HepG2 (cell line): Measurements from ENCODE around the gene ADGRL3.

ENCODE experiments used
- KLF16 ChIP-seq, 2 experiments: sonication (generic) in 1 of 2; formaldehyde crosslinking in 1 of 2; IDR thresholded peaks; 2 replicates each; pipeline versions ENCODE4 v1.6.1 to v1.8.0; 2016 to 2023; ENCODE audit warnings: missing genetic modification reagents in 2 of 2, missing compliant biosample characterization in 1 of 2
- NR3C1 ChIP-seq: sonication (generic); formaldehyde crosslinking; IDR thresholded peaks from 2 replicates; pipeline ENCODE4 v1.4.0; 2020; ENCODE audit warnings: missing genetic modification reagents
- POLR2AphosphoS5 ChIP-seq: IDR thresholded peaks from 2 replicates; pipeline ENCODE4 v1.6.1; 2012; ENCODE audit warnings: low read depth, low read length
- RAD51 ChIP-seq: fragments of 450-650 bp; IDR thresholded peaks from 2 replicates; pipeline ENCODE4 v1.6.1; 2016; ENCODE audit warnings: borderline replicate concordance
- ZBTB7A ChIP-seq: sonication (generic); formaldehyde crosslinking; IDR thresholded peaks from 2 replicates; pipeline ENCODE4 v1.8.0; 2022; ENCODE audit warnings: mild to moderate bottlenecking, missing genetic modification reagents
- ZNF274 ChIP-seq: sonication (generic); formaldehyde crosslinking; IDR thresholded peaks from 2 replicates; pipeline ENCODE4 v1.5.1; 2020; ENCODE audit warnings: mild to moderate bottlenecking, missing genetic modification reagents
- ZNF589 ChIP-seq: sonication (generic); formaldehyde crosslinking; conservative IDR thresholded peaks from 2 replicates; pipeline ENCODE4 v1.8.0; 2022; ENCODE audit warnings: mild to moderate bottlenecking, moderate library complexity, missing genetic modification reagents
- ZNF780A ChIP-seq: sonication (generic); formaldehyde crosslinking; IDR thresholded peaks from 2 replicates; pipeline ENCODE4 v1.8.0; 2022; ENCODE audit warnings: mild to moderate bottlenecking, missing genetic modification reagents, moderate library complexity
- TF ChIP-seq, protein P1 (sequence below): sonication (generic); formaldehyde crosslinking; IDR thresholded peaks from 2 replicates; pipeline ENCODE4 v1.8.0; 2022; ENCODE audit warnings: low read depth, missing genetic modification reagents
- TF ChIP-seq, protein P2 (sequence below): sonication (generic); formaldehyde crosslinking; IDR thresholded peaks from 2 replicates; pipeline ENCODE4 v1.5.0; 2020; ENCODE audit warnings: mild to moderate bottlenecking, missing genetic modification reagents, moderate library complexity
- TF ChIP-seq, protein P3 (sequence below): sonication (generic); formaldehyde crosslinking; IDR thresholded peaks from 2 replicates; pipeline ENCODE4 v1.5.1; 2020; ENCODE audit warnings: missing genetic modification reagents, mild to moderate bottlenecking, borderline replicate concordance
- TF ChIP-seq, protein P4 (sequence below): sonication (generic); formaldehyde crosslinking; IDR thresholded peaks from 2 replicates; pipeline ENCODE4 v1.4.0; 2020; ENCODE audit warnings: missing genetic modification reagents
- TF ChIP-seq, protein P5 (sequence below): sonication (generic); formaldehyde crosslinking; IDR thresholded peaks from 2 replicates; pipeline ENCODE4 v1.4.0; 2020; ENCODE audit warnings: missing genetic modification reagents, borderline replicate concordance

DNA sequence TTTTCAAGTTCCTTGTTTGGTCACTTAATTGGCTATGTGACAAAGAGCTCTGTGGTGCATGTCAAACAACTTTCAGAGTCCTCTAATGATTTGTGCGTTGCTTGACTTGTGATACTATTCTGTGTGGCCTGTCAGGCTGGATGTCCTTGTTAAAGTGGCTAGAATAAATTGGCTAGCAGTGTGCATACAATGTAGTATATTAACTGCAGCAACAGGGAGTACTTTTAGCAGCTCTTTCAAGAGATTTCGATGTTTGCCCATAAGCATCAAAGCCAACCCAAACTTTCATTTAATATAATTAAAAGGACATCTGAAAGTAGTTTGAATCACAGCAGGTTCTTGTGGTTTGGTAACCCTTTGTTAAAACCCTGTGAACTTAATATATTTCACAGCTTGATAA is 718.9 kb downstream of the ADGRL3 start:
- TF ChIP-seq, protein P1, sequence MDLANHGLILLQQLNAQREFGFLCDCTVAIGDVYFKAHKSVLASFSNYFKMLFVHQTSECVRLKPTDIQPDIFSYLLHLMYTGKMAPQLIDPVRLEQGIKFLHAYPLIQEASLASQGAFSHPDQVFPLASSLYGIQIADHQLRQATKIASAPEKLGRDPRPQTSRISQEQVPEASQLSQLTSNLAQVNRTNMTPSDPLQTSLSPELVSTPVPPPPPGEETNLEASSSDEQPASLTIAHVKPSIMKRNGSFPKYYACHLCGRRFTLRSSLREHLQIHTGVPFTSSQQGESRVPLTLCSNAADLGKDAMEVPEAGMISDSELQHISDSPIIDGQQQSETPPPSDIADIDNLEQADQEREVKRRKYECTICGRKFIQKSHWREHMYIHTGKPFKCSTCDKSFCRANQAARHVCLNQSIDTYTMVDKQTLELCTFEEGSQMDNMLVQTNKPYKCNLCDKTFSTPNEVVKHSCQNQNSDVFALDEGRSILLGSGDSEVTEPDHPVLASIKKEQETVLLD (CRISPR knock-in tag): no peak
- TF ChIP-seq ZNF274 (CRISPR knock-in tag): no peak
- TF ChIP-seq, protein P2, sequence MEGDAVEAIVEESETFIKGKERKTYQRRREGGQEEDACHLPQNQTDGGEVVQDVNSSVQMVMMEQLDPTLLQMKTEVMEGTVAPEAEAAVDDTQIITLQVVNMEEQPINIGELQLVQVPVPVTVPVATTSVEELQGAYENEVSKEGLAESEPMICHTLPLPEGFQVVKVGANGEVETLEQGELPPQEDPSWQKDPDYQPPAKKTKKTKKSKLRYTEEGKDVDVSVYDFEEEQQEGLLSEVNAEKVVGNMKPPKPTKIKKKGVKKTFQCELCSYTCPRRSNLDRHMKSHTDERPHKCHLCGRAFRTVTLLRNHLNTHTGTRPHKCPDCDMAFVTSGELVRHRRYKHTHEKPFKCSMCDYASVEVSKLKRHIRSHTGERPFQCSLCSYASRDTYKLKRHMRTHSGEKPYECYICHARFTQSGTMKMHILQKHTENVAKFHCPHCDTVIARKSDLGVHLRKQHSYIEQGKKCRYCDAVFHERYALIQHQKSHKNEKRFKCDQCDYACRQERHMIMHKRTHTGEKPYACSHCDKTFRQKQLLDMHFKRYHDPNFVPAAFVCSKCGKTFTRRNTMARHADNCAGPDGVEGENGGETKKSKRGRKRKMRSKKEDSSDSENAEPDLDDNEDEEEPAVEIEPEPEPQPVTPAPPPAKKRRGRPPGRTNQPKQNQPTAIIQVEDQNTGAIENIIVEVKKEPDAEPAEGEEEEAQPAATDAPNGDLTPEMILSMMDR (CRISPR knock-in tag): no peak
- no peak for TF ChIP-seq ZBTB7A (CRISPR knock-in tag)
- TF ChIP-seq KLF16 (CRISPR knock-in tag; IDR thresholded peaks at IDR 0.05): no peak
- TF ChIP-seq ZNF780A (CRISPR knock-in tag): no peak
- TF ChIP-seq, protein P3, sequence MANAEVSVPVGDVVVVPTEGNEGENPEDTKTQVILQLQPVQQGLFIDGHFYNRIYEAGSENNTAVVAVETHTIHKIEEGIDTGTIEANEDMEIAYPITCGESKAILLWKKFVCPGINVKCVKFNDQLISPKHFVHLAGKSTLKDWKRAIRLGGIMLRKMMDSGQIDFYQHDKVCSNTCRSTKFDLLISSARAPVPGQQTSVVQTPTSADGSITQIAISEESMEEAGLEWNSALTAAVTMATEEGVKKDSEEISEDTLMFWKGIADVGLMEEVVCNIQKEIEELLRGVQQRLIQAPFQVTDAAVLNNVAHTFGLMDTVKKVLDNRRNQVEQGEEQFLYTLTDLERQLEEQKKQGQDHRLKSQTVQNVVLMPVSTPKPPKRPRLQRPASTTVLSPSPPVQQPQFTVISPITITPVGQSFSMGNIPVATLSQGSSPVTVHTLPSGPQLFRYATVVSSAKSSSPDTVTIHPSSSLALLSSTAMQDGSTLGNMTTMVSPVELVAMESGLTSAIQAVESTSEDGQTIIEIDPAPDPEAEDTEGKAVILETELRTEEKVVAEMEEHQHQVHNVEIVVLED (CRISPR knock-in tag): no peak
- TF ChIP-seq, protein P4, sequence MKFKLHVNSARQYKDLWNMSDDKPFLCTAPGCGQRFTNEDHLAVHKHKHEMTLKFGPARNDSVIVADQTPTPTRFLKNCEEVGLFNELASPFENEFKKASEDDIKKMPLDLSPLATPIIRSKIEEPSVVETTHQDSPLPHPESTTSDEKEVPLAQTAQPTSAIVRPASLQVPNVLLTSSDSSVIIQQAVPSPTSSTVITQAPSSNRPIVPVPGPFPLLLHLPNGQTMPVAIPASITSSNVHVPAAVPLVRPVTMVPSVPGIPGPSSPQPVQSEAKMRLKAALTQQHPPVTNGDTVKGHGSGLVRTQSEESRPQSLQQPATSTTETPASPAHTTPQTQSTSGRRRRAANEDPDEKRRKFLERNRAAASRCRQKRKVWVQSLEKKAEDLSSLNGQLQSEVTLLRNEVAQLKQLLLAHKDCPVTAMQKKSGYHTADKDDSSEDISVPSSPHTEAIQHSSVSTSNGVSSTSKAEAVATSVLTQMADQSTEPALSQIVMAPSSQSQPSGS (CRISPR knock-in tag): no peak
- TF ChIP-seq, protein P5, sequence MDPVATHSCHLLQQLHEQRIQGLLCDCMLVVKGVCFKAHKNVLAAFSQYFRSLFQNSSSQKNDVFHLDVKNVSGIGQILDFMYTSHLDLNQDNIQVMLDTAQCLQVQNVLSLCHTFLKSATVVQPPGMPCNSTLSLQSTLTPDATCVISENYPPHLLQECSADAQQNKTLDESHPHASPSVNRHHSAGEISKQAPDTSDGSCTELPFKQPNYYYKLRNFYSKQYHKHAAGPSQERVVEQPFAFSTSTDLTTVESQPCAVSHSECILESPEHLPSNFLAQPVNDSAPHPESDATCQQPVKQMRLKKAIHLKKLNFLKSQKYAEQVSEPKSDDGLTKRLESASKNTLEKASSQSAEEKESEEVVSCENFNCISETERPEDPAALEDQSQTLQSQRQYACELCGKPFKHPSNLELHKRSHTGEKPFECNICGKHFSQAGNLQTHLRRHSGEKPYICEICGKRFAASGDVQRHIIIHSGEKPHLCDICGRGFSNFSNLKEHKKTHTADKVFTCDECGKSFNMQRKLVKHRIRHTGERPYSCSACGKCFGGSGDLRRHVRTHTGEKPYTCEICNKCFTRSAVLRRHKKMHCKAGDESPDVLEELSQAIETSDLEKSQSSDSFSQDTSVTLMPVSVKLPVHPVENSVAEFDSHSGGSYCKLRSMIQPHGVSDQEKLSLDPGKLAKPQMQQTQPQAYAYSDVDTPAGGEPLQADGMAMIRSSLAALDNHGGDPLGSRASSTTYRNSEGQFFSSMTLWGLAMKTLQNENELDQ (CRISPR knock-in tag): no peak
- no peak for TF ChIP-seq ZNF589 (CRISPR knock-in tag)
- no peak for TF ChIP-seq POLR2AphosphoS5
- TF ChIP-seq NR3C1 (CRISPR knock-in tag): no peak
- no peak for TF ChIP-seq RAD51
